Psoas muscle (tissue), 8 donors: ENCODE data around the gene SH3GL3. TPM values are rescaled to one million over a fixed set of nuclear protein-coding genes. Genes with fewer than 3 reads are reported as not detected.

ENCODE experiments used
- ATAC-seq, 4 donors: fragments of 200-7000 bp; cut with Tn5 transposase; one replicate each; pipeline ENCODE4 v1.9.1; 2020; ENCODE audit warnings: moderate library complexity in 3 of 4, mild to moderate bottlenecking in 2 of 4
- DNase-seq, 2 donors: peaks; one replicate each; pipeline ENCODE4 v3.0.0-alpha.2; 2020
- H3K27ac ChIP-seq: fragments of 200-600 bp; one replicate; pipeline ENCODE4 v1.8.0; 2022
- H3K27me3 ChIP-seq, 3 donors: fragments of 200-600 bp in 1 of 3; one replicate each; pipeline versions ENCODE4 v1.6.1 to v1.8.0; 2013 to 2022; ENCODE audit warnings: low read length in 2 of 3, mild to moderate bottlenecking in 2 of 3, moderate library complexity in 1 of 3; ENCODE audit not compliant: insufficient read depth in 3 of 3
- H3K36me3 ChIP-seq, 2 donors: fragments of 200-600 bp in 1 of 2; one replicate each; pipeline versions ENCODE4 v1.6.1 to v1.8.0; 2013 to 2022; ENCODE audit warnings: low read depth in 1 of 2, mild to moderate bottlenecking in 1 of 2, moderate library complexity in 1 of 2; ENCODE audit not compliant: insufficient read depth in 1 of 2
- H3K4me1 ChIP-seq: fragments of 200-600 bp; one replicate; pipeline ENCODE4 v1.8.0; 2022
- H3K4me3 ChIP-seq: fragments of 200-600 bp; one replicate; pipeline ENCODE4 v1.8.0; 2022; ENCODE audit warnings: mild to moderate bottlenecking
- H3K9me3 ChIP-seq: fragments of 200-600 bp; one replicate; pipeline ENCODE4 v1.8.0; 2022
- WGBS, 3 donors: extraction: QIAGEN DNeasy Blood & Tissue Kit; methylation state at CpG; one replicate each; pipeline versions ENCODE4 v1.1.6 to v1.1.7; 2013; 5-methylcytosine and 5-hydroxymethylcytosine counted together
- intact Hi-C, 2 donors: fragments of 100-400 bp; cut with DNase I; formaldehyde crosslinking; loops; one replicate each; pipeline versions ENCODE4 v1.11.0 to v1.14.2; 2022
- polyA plus RNA-seq, 3 donors: library from polyadenylated mRNA; stranded (reverse); fragments of 200-250 nt; gene quantifications; one replicate each; pipeline ENCODE4 v1.2.3, GENCODE V29; 2013
- total RNA-seq, 4 donors: library from RNA; stranded (reverse); fragmentation: NEBNext Ultra II Directional in 2 of 4; extraction: Animal tissue kit (Norgen Biotek cat#: 25700) in 2 of 4; gene quantifications; one replicate each; pipeline versions ENCODE4 v1.2.1 to v1.2.4, GENCODE V29; 2021 to 2023
- TF ChIP-seq, protein P1 (sequence below): fragments of 200-600 bp; IDR thresholded peaks from one replicate; pipeline ENCODE4 v1.8.0; 2022; ENCODE audit warnings: antibody characterized with exemption
- donor health status: healthy with polysubstance abuse.
- donor health status: DM: no; HTN: no; CAD: no; lungs with moderate emphysema.
- donor health status: Bipolar disorder and iron deficiency.
- donor health status: healthy.
- donor health status: DM: yes; HTN: yes; CAD: no.
- donor health status: DM: no; HTN: no; CAD: no.
- donor health status: DM: no; HTN: no; CAD: no.
- donor health status: DM: yes; HTN: yes; CAD: no.

Gene SH3GL3
- total and polyA plus RNA-seq, 7 donors, result 0.05 TPM; not detected in 6

DNA sequence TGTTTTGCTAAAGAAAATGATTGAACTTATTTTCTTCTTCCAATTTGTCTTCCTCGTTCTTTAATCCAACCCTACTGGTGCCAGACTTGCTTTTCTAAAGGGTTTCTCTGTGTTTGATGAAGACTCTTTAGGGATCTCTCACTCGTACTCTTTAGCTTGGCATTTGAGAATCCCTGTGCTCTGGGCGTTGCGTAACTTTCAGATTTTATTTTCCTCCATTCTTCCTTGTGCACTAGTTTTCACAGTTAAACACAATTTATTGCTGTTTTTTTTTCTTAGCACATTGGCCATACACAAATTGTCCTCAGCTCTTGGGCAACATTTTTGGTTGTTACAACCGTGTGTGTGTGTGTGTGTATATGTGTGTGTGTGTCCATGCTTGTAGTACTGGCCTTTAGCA lies 111.0 kb downstream of the SH3GL3 start:
- H3K4me1 ChIP-seq, result no peaks in the 10 kb centered on the region
- H3K27ac ChIP-seq, result no peak overlapping the region
- H3K4me3 ChIP-seq, result no peak overlapping the region
- TF ChIP-seq, protein P1, sequence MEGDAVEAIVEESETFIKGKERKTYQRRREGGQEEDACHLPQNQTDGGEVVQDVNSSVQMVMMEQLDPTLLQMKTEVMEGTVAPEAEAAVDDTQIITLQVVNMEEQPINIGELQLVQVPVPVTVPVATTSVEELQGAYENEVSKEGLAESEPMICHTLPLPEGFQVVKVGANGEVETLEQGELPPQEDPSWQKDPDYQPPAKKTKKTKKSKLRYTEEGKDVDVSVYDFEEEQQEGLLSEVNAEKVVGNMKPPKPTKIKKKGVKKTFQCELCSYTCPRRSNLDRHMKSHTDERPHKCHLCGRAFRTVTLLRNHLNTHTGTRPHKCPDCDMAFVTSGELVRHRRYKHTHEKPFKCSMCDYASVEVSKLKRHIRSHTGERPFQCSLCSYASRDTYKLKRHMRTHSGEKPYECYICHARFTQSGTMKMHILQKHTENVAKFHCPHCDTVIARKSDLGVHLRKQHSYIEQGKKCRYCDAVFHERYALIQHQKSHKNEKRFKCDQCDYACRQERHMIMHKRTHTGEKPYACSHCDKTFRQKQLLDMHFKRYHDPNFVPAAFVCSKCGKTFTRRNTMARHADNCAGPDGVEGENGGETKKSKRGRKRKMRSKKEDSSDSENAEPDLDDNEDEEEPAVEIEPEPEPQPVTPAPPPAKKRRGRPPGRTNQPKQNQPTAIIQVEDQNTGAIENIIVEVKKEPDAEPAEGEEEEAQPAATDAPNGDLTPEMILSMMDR, result no peak
- no peak for DNase-seq
- WGBS, 3 donors, result 63 to 72% (median 64%) methylated on average over 5 of the region's 5 CpGs
- no peaks in the 10 kb centered on the region for H3K9me3 ChIP-seq
- intact Hi-C loops, result loop anchor here (2.0 to 5.0 kb wide), 4 partner anchors 119 to 311 kb away; no protein-coding TSS in a partner anchor
- H3K27me3 ChIP-seq, result peaks cover 0 to 3% (median 0%) of the 10 kb centered on the region in 3 donors
- no peaks in the 10 kb centered on the region for H3K36me3 ChIP-seq
- ATAC-seq, result no peak

DNA sequence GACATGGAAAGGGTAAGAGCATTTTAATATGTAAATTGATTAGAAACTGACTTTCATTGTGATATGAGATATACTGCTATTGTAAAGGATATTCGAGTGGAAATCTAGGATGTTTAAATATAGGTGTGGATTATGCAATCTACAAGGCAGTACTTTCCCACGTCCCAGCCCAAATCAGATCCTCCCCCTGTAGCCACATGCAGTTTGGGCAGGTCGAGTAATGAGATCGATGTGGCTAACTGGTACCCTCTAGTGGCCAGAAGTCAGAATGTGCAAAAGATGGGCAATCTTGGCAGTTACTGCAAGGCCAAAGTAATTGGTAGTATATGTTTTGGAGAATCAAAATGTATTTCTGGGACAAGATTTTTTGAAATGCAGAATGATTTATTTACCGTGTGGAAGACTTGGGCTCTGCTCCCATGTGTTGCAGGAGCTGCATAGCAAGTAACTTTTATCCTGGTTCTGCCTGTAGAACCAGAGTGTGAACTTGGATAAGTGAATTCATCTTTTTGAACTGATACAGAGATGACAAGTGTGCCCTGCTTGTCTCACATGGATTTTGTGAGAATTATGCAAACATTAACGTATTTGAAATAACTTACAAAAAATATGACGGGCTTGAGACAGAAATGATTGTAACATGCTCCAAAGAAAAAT lies 112.3 kb downstream of the SH3GL3 start:
- intact Hi-C loops, result loop anchor here (2.0 to 5.0 kb wide), 4 partner anchors 121 to 312 kb away; no protein-coding TSS in a partner anchor
- 3 to 6% (median 3%) methylated on average over 7 of the region's 7 CpGs for WGBS, 3 donors
- H3K9me3 ChIP-seq, result no peaks in the 10 kb centered on the region
- no peaks in the 10 kb centered on the region for H3K36me3 ChIP-seq
- DNase-seq (no peak), ATAC-seq (peak in 3 of 4 donors; percentile 48 to 64 (median 57))
- H3K4me1 ChIP-seq, result no peaks in the 10 kb centered on the region
- TF ChIP-seq, protein P1, result peak; percentile 68
- no peak overlapping the region for H3K4me3 ChIP-seq
- H3K27me3 ChIP-seq, result no peaks in the 10 kb centered on the region
- no peak overlapping the region for H3K27ac ChIP-seq

DNA sequence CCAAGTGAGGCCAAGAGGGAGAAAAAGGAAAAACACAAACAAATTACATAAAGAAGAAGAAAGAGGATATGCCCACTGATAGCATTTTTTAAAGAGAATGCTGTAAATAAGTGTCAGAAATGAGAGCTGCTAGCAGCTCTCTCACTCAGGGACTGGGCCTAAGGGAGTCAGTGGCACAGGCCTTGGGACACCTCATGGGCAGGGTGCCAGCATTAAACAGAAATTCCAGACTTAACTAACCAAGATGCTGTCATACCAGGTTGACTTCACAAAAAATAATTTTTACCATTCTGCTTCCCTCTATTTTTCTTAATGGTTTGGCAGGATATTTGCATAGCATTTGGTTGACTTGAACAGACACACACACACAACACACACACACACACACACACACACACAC lies 114.5 kb downstream of the SH3GL3 start:
- Histone ChIP-seq H3K9me3 (no peaks in the 10 kb centered on the region), H3K36me3 (no peaks in the 10 kb centered on the region), H3K27ac (no peak overlapping the region), H3K4me3 (no peak overlapping the region), H3K27me3 (no peaks in the 10 kb centered on the region), H3K4me1 (no peaks in the 10 kb centered on the region)
- no peak for DNase-seq
- intact Hi-C loops, result loop anchor here in 1 of 2 donors (10.0 kb wide), 1 partner anchor 463 kb away; no protein-coding TSS in a partner anchor
- TF ChIP-seq, protein P1, result no peak
- no peak for ATAC-seq

DNA sequence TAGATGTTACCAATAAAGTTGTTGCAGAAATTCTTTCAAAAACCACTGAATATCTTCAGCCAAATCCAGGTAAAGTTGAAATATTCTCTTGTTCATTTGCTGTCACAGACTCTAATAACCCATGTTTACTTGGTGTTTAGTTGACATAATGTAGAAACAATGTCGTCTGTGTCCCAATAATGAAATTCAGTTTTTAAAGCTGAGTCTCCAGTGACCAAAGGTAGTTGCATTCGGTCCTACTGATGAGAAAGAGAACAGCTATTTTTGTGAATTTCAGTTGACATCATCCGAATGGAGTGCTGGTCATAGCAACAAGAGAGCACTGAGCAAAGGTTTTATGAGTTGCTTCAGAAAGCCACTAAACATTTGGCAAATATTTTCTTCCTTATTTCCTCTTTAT lies 118.0 kb downstream of the SH3GL3 start:
- Histone ChIP-seq H3K36me3 (no peaks in the 10 kb centered on the region), H3K4me1 (no peaks in the 10 kb centered on the region), H3K9me3 (no peaks in the 10 kb centered on the region), H3K4me3 (no peak overlapping the region), H3K27me3 (no peaks in the 10 kb centered on the region), H3K27ac (no peak overlapping the region)
- TF ChIP-seq, protein P1, result no peak
- 53 to 71% (median 64%) methylated on average over 3 of the region's 3 CpGs for WGBS, 3 donors
- intact Hi-C loops, result loop anchor here (5.0 to 10.0 kb wide), 2 partner anchors 182 to 460 kb away; no protein-coding TSS in a partner anchor
- no peak for DNase-seq
- no peak for ATAC-seq
